HFFc6 (cell line): ENCODE results near the gene PBX3. TPM values are rescaled to one million over a fixed set of nuclear protein-coding genes. Genes with fewer than 3 reads are reported as not detected.

ENCODE experiments used
- DNase-seq: peaks from one replicate; pipeline ENCODE4 v3.0.0-alpha.2; 2018
- H3K27ac Mint-ChIP-seq: 2 replicates; pipeline ENCODE4 v1.8.0; 2020; ENCODE audit warnings: mild to moderate bottlenecking, mixed read lengths
- H3K27me3 Mint-ChIP-seq: 2 replicates; pipeline ENCODE4 v1.8.0; 2021; ENCODE audit warnings: mild to moderate bottlenecking, moderate library complexity, mixed read lengths; ENCODE audit not compliant: insufficient read depth
- H3K36me3 Mint-ChIP-seq: 2 replicates; pipeline ENCODE4 v1.8.0; 2021; ENCODE audit warnings: low read depth, mixed read lengths
- H3K4me1 Mint-ChIP-seq: 2 replicates; pipeline ENCODE4 v1.8.0; 2020; ENCODE audit warnings: low read depth, mixed read lengths
- H3K4me3 Mint-ChIP-seq: 2 replicates; pipeline ENCODE4 v1.8.0; 2020; ENCODE audit warnings: mild to moderate bottlenecking, moderate library complexity, mixed read lengths
- H3K9me3 Mint-ChIP-seq: 2 replicates; pipeline ENCODE4 v1.8.0; 2020; ENCODE audit warnings: mild to moderate bottlenecking, mixed read lengths
- CTCF ChIP-seq: fragments of 200-600 bp; sonication (generic); IDR thresholded peaks from 2 replicates; pipeline ENCODE4 v1.5.0; 2021; ENCODE audit warnings: antibody characterized with exemption, mild to moderate bottlenecking
- total RNA-seq, 6 experiments: library from RNA; stranded (reverse); fragmentation: NEBNext Ultra II Directional; extraction: Animal tissue kit (Norgen Biotek cat#: 25700); gene quantifications; 2 replicates in 1 of 6; 3 replicates in 5 of 6; pipeline ENCODE4 v1.2.3, GENCODE V29; 2021

Gene PBX3
- total RNA-seq, 6 experiments from 2014 or later = 32.2 to 44.3 (median 40.3) TPM

GRCh38 chr9:125969868-125970267 is 222.7 kb downstream of the PBX3 start:
- no peak for DNase-seq
- TF ChIP-seq CTCF = no peak
- Mint-ChIP-seq H3K4me1 (no peaks in the 10 kb centered on the region), H3K9me3 (no peaks in the 10 kb centered on the region), H3K36me3 (peaks cover 18% of the 10 kb centered on the region), H3K27ac (no peak overlapping the region), H3K4me3 (no peak overlapping the region), H3K27me3 (peaks cover 8% of the 10 kb centered on the region)

DNA sequence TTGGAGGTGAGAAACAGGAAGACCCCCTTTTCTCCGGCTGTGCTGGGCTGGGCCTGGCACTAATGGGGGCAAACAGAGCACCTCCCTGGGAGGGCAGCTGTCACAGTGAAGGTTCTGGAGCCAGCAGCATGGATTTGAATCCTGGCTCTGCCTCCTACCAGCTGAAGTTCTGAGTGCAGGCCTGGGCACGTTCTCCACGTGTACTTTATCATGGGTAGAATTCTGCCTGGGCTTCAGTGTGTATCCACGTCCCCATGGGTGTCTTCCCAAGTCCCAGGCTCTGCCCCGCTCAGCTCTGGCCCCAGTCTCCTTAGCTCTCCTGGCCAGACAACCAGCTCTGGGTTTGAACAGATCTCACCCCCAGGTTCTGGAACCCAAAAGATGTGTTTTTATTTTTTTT is 223.2 kb downstream of the PBX3 start:
- no peaks in the 10 kb centered on the region for H3K9me3 Mint-ChIP-seq
- no peak overlapping the region for H3K4me3 Mint-ChIP-seq
- peaks cover 18% of the 10 kb centered on the region for H3K36me3 Mint-ChIP-seq
- no peak for TF ChIP-seq CTCF
- DNase-seq = no peak
- peaks cover 8% of the 10 kb centered on the region for H3K27me3 Mint-ChIP-seq
- H3K27ac Mint-ChIP-seq = no peak overlapping the region
- H3K4me1 Mint-ChIP-seq = no peaks in the 10 kb centered on the region

- H3K36me3 Mint-ChIP-seq = peaks cover 14% of the 10 kb centered on the region
- no peak overlapping the region for H3K27ac Mint-ChIP-seq
- H3K4me3 Mint-ChIP-seq = no peak overlapping the region
- DNase-seq = no peak
- no peak for TF ChIP-seq CTCF
- no peaks in the 10 kb centered on the region for H3K9me3 Mint-ChIP-seq
- no peaks in the 10 kb centered on the region for H3K4me1 Mint-ChIP-seq
- peaks cover 8% of the 10 kb centered on the region for H3K27me3 Mint-ChIP-seq
Measured at GRCh38 chr9:125971050-125971449, 223.9 kb downstream of the PBX3 start.

DNA sequence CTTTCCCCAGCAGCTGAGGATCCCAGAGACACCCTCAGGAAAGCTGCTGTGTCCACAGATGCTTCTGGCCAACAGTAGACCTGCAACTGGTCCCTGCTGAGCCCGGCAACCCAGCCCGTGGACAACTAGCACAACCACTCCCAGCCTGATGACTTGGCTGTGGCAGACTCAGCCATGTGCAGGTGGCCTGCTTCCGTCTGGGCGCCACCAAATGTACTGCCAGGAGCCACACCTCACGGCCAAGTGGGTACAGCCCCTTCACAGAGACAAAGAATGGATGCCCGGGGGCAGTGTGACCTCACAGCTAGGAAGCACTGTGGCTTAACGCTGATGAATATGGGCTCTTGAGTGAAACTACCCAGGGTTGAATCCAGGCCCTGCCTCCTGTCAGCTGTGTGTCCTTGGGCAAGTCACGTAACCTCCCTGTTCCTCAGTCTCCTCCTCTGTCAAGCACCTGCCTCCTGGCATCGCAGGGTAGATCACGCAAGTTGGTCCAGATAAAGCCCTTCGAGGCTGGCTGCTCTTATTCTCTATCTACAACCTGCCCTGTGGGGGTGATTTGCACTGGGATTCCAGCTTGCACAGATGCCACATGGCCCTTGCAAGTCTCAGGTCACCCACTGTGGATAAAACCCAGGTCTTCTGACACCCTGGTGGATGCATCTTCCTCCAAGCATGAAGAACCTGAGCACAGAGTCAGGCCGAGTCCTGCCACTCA is 225.0 kb downstream of the PBX3 start:
- no peak overlapping the region for H3K4me3 Mint-ChIP-seq
- peaks cover 7% of the 10 kb centered on the region for H3K27me3 Mint-ChIP-seq
- peaks cover 3% of the 10 kb centered on the region for H3K36me3 Mint-ChIP-seq
- no peak for TF ChIP-seq CTCF
- no peaks in the 10 kb centered on the region for H3K9me3 Mint-ChIP-seq
- no peak for DNase-seq
- H3K27ac Mint-ChIP-seq = no peak overlapping the region
- peaks cover 4% of the 10 kb centered on the region for H3K4me1 Mint-ChIP-seq

GRCh38 chr9:125973547-125973946 is 226.4 kb downstream of the PBX3 start:
- H3K4me3 Mint-ChIP-seq = no peak overlapping the region
- no peak overlapping the region for H3K27ac Mint-ChIP-seq
- H3K9me3 Mint-ChIP-seq = no peaks in the 10 kb centered on the region
- no peak for DNase-seq
- TF ChIP-seq CTCF = no peak
- H3K36me3 Mint-ChIP-seq = no peaks in the 10 kb centered on the region
- H3K4me1 Mint-ChIP-seq = peaks cover 6% of the 10 kb centered on the region
- peaks cover 6% of the 10 kb centered on the region for H3K27me3 Mint-ChIP-seq

GRCh38 chr9:125974705-125975104 is 227.5 kb downstream of the PBX3 start:
- H3K9me3 Mint-ChIP-seq = peaks cover 6% of the 10 kb centered on the region
- DNase-seq = no peak

More at GRCh38 chr9:125974705-125975104, 227.5 kb downstream of the PBX3 start:
- Mint-ChIP-seq H3K27me3 (peaks cover 3% of the 10 kb centered on the region), H3K36me3 (peaks cover 5% of the 10 kb centered on the region), H3K4me1 (peaks cover 6% of the 10 kb centered on the region), H3K4me3 (no peak overlapping the region), H3K27ac (no peak overlapping the region)
- no peak for TF ChIP-seq CTCF
